ENCODE results near the gene PPP6R1. TPM values are rescaled to one million over a fixed set of nuclear protein-coding genes. Genes with fewer than 3 reads are reported as not detected.

The PPP6R1 gene
- total RNA-seq, 1 experiment from 2014 or later = 79.7 TPM

- Histone ChIP-seq H2BK20ac (ENCODE audit: low read depth, low read length, poor library complexity, severe bottlenecking) (no peak overlapping the region), H2BK120ac (ENCODE audit: low read depth, low read length, poor library complexity, severe bottlenecking) (no peak overlapping the region), H3K56ac (ENCODE audit: insufficient read length, low read depth, low read length) (no peak overlapping the region), H3K23ac (ENCODE audit: insufficient read length, low read depth, low read length) (no peak overlapping the region), H2BK12ac (ENCODE audit: insufficient read length, low read depth, low read length) (no peak overlapping the region), H3K9ac (ENCODE audit: extremely low read depth, insufficient read length, low read length) (no peak overlapping the region), H3K14ac (ENCODE audit: insufficient read depth, low read length) (no peak overlapping the region), H2BK15ac (ENCODE audit: low read depth, low read length) (no peak overlapping the region), H3K4ac (ENCODE audit: low read depth, low read length) (no peak overlapping the region), H3K79me2 (ENCODE audit: insufficient read depth, low read length) (no peaks in the 10 kb centered on the region), H3T11ph (ENCODE audit: low read length) (no peak overlapping the region), H3K4me2 (ENCODE audit: insufficient read depth, insufficient read length, low read length) (peak overlapping the region; percentile 25), H3K9me3 (ENCODE audit: control insufficient read depth, low read depth, low read length) (no peaks in the 10 kb centered on the region), H4K20me1 (ENCODE audit: control insufficient read depth, insufficient read depth, insufficient read length) (no peaks in the 10 kb centered on the region), H3K27me3 (ENCODE audit: insufficient read depth, low read length) (no peaks in the 10 kb centered on the region), H4K91ac (ENCODE audit: insufficient read length, low read depth, low read length) (no peak overlapping the region), H4K5ac (ENCODE audit: insufficient read length, low read depth, low read length) (no peak overlapping the region), H2BK5ac (ENCODE audit: insufficient read length, low read length) (no peak overlapping the region), H3K18ac (ENCODE audit: insufficient read length, low read depth, low read length) (peak overlapping the region; percentile 19), H4K8ac (replicated peaks; ENCODE audit: insufficient read length, low read depth, low read length) (no peak overlapping the region), H2AK5ac (ENCODE audit: insufficient read length, low read length) (no peak overlapping the region), H3K4me1 (ENCODE audit: insufficient read depth, low read length) (peaks cover 3% of the 10 kb centered on the region; the same call in 1 of the 2 replicates), H3K27ac (ENCODE audit: insufficient read length, low read depth, low read length) (no peak overlapping the region), H3K79me1 (ENCODE audit: insufficient read depth, low read depth, low read length, poor library complexity, severe bottlenecking) (no peaks in the 10 kb centered on the region), H2AFZ (ENCODE audit: low read length) (no peak overlapping the region), H3K23me2 (ENCODE audit: insufficient read length, low read depth, low read length, poor library complexity, severe bottlenecking) (no peaks in the 10 kb centered on the region)
- Mint-ChIP-seq H3K4me3 (peak overlapping the region in 1 of 2 experiments; percentile 40; a peak in 1 of 5 replicates), H3K9me3 (no peaks in the 10 kb centered on the region), H3K27ac (peak overlapping the region in 1 of 3 experiments; percentile 91; a peak in 2 of 7 replicates), H3K4me1 (peaks cover 15 to 30% of the 10 kb centered on the region in 2 experiments), H3K36me3 (ENCODE audit: insufficient read depth in 1 of 3, low read depth in 3 of 3) (peaks cover 32 to 62% (median 59%) of the 10 kb centered on the region in 3 experiments; a peak in 6 of 7 replicates), H3K27me3 (ENCODE audit: low read depth) (no peaks in the 10 kb centered on the region; the same call in 1 of the 2 replicates)
- no CpG with 5 or more reads among the region's 15 CpGs for WGBS (ENCODE audit: extremely low coverage, insufficient read length, low lambda C conversion rate)
- no peak for DNase-seq
- no peak for TF ChIP-seq CTCF (conservative IDR thresholded peaks at IDR 0.05)
These were observed 42.2 kb upstream of the PPP6R1 start for GRCh38 chr19:55300886-55301458.

Data from H9 (cell line).